RWPE2 (cell line): ENCODE data around the gene SENP1.

Experiments
- ATAC-seq: fragments of 200-7000 bp; cut with Tn5 transposase; 3 replicates; pipeline ENCODE4 v1.9.1; 2021; ENCODE audit warnings: low read depth
- DNase-seq: peaks from one replicate; pipeline ENCODE4 v3.0.0-alpha.2; 2020; ENCODE audit warnings: low spot score
- H3K27ac ChIP-seq: fragments of 450-650 bp; 2 replicates; pipeline ENCODE4 v1.5.1; 2017; ENCODE audit warnings: mild to moderate bottlenecking; ENCODE audit not compliant: poor library complexity, severe bottlenecking
- H3K27me3 ChIP-seq: fragments of 250-450 bp; sonication (Bioruptor Pico); 2 replicates; pipeline ENCODE4 v1.5.1; 2021; ENCODE audit warnings: mild to moderate bottlenecking, moderate library complexity; ENCODE audit not compliant: insufficient read depth, poor library complexity, severe bottlenecking
- H3K36me3 ChIP-seq: fragments of 250-450 bp; sonication (Bioruptor Pico); 2 replicates; pipeline ENCODE4 v1.5.1; 2020; ENCODE audit warnings: low read depth, mild to moderate bottlenecking, moderate library complexity
- H3K4me1 ChIP-seq: fragments of 250-450 bp; sonication (Bioruptor Pico); 2 replicates; pipeline ENCODE4 v1.5.1; 2021; ENCODE audit warnings: mild to moderate bottlenecking, moderate library complexity; ENCODE audit not compliant: insufficient read depth, poor library complexity, severe bottlenecking
- H3K4me3 ChIP-seq: fragments of 250-450 bp; sonication (Bioruptor Pico); 2 replicates; pipeline ENCODE4 v1.5.1; 2021; ENCODE audit warnings: mild to moderate bottlenecking, moderate library complexity; ENCODE audit not compliant: severe bottlenecking
- H3K9me3 ChIP-seq: fragments of 250-450 bp; sonication (Bioruptor Pico); 2 replicates; pipeline ENCODE4 v1.5.1; 2021; ENCODE audit warnings: mild to moderate bottlenecking, moderate library complexity; ENCODE audit not compliant: severe bottlenecking
- TF ChIP-seq, protein P1 (sequence below): fragments of 450-650 bp; IDR thresholded peaks from one replicate; pipeline ENCODE4 v1.5.1; 2017; ENCODE audit warnings: mild to moderate bottlenecking, moderate library complexity; ENCODE audit not compliant: poor library complexity, severe bottlenecking

SENP1 gene

DNA sequence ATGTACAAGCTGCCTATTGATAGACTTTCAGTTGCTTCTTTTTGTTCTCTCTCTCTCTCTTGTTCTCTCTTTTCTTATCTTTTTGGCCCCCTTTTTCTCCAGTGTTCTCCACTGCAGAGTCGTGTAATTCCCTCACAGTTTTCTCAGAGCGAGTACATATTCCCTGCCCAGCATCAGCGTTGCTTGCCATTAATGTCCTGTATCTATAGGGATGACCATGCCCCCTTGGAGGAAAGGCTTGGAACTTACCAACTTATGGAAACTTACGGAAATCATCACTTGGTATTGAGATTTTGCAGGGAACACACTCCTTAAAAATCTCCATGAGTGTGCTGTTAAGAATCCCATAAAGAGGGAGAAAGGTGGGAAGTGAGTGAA lies 87.3 kb downstream of the SENP1 start:
- no peak for DNase-seq
- TF ChIP-seq, protein P1, sequence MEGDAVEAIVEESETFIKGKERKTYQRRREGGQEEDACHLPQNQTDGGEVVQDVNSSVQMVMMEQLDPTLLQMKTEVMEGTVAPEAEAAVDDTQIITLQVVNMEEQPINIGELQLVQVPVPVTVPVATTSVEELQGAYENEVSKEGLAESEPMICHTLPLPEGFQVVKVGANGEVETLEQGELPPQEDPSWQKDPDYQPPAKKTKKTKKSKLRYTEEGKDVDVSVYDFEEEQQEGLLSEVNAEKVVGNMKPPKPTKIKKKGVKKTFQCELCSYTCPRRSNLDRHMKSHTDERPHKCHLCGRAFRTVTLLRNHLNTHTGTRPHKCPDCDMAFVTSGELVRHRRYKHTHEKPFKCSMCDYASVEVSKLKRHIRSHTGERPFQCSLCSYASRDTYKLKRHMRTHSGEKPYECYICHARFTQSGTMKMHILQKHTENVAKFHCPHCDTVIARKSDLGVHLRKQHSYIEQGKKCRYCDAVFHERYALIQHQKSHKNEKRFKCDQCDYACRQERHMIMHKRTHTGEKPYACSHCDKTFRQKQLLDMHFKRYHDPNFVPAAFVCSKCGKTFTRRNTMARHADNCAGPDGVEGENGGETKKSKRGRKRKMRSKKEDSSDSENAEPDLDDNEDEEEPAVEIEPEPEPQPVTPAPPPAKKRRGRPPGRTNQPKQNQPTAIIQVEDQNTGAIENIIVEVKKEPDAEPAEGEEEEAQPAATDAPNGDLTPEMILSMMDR, result no peak
- no peak overlapping the region for H3K4me3 ChIP-seq

DNA sequence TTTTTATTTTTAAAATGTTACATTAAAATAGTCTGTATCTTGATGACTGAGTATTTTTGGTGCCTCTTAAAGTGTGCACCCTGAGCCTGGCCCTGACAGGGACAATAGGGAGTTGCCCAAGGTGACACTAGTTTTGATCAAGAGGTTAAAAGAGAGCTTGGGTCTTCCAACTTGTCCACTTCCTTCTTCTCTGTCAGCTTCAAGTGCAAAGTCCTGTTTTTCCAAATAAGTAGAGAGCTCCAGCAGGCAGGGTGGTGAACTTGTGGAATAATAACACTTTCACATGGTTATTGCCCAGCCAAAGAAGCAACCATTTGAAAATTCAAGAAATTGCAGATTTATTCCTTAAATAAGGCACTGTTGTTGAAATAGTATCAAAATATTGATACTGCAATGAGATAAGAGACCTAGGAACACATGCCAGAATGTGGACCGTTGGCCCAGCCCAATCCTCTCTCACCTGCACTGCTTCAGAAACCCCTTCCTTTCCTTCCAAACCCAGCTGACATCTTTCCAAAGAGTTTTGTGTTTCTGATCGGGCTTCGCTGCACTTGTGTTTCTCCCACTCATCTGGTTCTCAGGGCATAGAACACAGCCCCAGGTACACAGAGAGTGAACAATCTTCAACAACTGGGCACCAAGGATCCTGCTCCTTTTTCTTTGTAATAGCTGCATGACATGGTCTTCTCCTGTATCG lies 87.8 kb downstream of the SENP1 start:
- no peaks in the 10 kb centered on the region for H3K36me3 ChIP-seq
- no peak for DNase-seq
- TF ChIP-seq, protein P1, result no peak
- no peaks in the 10 kb centered on the region for H3K27me3 ChIP-seq
- ATAC-seq, result no peak
- no peak overlapping the region for H3K4me3 ChIP-seq
- no peaks in the 10 kb centered on the region for H3K9me3 ChIP-seq
- peaks cover 3% of the 10 kb centered on the region for H3K4me1 ChIP-seq
- H3K27ac ChIP-seq, result no peak overlapping the region

More for the DNA sequence above, 87.3 kb downstream of the SENP1 start:
- Histone ChIP-seq H3K27me3 (no peaks in the 10 kb centered on the region), H3K36me3 (no peaks in the 10 kb centered on the region), H3K27ac (no peak overlapping the region), H3K4me1 (peaks cover 3% of the 10 kb centered on the region), H3K9me3 (no peaks in the 10 kb centered on the region)
- no peak for ATAC-seq

DNA sequence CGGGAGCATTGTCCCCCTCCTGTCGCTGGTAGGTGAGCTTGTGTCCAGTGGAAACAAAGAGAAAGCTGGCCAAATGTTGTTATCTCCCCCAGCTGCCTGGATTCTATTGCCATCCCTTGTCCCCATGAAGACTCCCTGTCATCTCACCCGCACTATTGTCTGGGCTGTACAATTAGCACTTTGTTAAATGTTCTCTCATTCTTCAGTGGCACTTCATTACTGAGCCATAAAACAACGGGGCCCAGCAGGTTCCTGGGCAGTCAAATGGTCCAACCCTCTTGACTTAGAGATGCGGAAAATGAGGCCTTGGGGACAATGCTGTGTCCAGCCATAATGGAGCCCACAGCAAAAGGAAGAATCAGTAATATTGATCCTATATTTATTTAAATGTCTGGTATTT lies 88.4 kb downstream of the SENP1 start:
- TF ChIP-seq, protein P1, result no peak
- no peaks in the 10 kb centered on the region for H3K36me3 ChIP-seq
- H3K27ac ChIP-seq, result no peak overlapping the region
- DNase-seq, result no peak
- H3K4me3 ChIP-seq, result no peak overlapping the region
- H3K4me1 ChIP-seq, result peaks cover 3% of the 10 kb centered on the region
- ATAC-seq, result no peak
- H3K27me3 ChIP-seq, result no peaks in the 10 kb centered on the region
- no peaks in the 10 kb centered on the region for H3K9me3 ChIP-seq

DNA sequence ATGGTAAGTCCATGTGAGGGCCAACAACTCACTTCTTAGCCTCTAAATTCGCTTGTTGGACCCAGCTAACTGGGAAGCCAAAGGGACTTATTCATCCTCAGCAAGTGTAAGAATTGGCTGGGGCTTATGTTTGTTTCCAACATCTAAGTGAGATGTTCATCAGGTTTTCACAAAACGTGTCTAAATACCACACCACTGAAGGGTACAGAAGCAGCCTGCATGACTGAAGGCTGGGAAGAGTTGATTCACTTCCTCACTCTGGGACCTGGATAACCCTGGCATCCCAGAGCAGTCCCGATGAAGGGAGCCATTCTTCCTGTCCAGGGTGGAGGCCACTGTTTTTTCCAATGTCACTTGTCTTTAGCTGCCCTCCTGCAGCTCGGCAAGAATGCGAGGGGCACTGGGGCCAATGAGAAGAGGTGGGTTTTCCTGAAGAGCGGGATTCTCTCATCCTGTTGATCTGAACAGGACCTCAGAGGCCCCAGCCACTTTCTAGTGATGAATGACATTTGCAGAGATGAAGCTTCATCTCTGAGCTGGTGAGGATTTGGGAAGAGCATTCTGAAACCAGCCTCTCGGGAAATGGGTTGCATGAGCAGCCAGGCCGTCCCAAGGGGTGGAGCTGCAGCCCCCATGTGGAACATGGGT lies 89.4 kb downstream of the SENP1 start:
- DNase-seq, result no peak

More for the DNA sequence above, 89.4 kb downstream of the SENP1 start:
- Histone ChIP-seq H3K4me1 (no peaks in the 10 kb centered on the region), H3K36me3 (no peaks in the 10 kb centered on the region), H3K9me3 (no peaks in the 10 kb centered on the region), H3K27me3 (peaks cover 3% of the 10 kb centered on the region), H3K27ac (no peak overlapping the region), H3K4me3 (no peak overlapping the region)
- TF ChIP-seq, protein P1, result no peak
- ATAC-seq, result no peak
